Myometrial cell (primary cell): ENCODE measurements around the gene POLR3GL. TPM values are rescaled to one million over a fixed set of nuclear protein-coding genes. Genes with fewer than 3 reads are reported as not detected.

ENCODE experiments used
- total RNA-seq: library from RNA; depleted of rRNA; stranded (reverse); fragments of >200 nt; gene quantifications from 2 replicates; pipeline ENCODE4 v1.2.3, GENCODE V29; 2015

POLR3GL gene
- 25.9 and 33.2 TPM in 2 replicates for total RNA-seq

GRCh38 chr1:145964328-145965118 lies at the start of gene POLR3GL, which contains the start of gene ANKRD34A:
POLR3GL (plus strand) TSS chr1:145964690; CDS start chr1:145974866, 10,176 bp downstream.
ANKRD34A (minus strand) TSS chr1:145964575; CDS start chr1:145961759, 2,816 bp downstream.

GRCh38 chr1:145918144-145918991 lies 46.1 kb upstream of the POLR3GL start, which contains the start of gene PEX11B:
PEX11B (minus strand) TSS chr1:145918717; CDS start chr1:145918688, 29 bp downstream.

GRCh38 chr1:145927063-145927886 lies 37.2 kb upstream of the POLR3GL start, which contains the start of gene RBM8A:
RBM8A (minus strand) TSS chr1:145927484; CDS start chr1:145927426, 58 bp downstream.

GRCh38 chr1:145957443-145958319 lies 6.8 kb upstream of the POLR3GL start, which contains the start of gene LIX1L:
LIX1L (minus strand) TSS chr1:145958017; CDS start chr1:145957927, 90 bp downstream.

GRCh38 chr1:145996433-145997015 lies 32.0 kb downstream of the POLR3GL start, which contains the start of gene TXNIP:
TXNIP (minus strand) TSS chr1:145996579; CDS start chr1:145996266, 313 bp downstream.

GRCh38 chr1:146021622-146022402 lies 57.3 kb downstream of the POLR3GL start, which contains the start of gene HJV:
HJV (minus strand) TSS chr1:146021735; CDS start chr1:146020231, 1,504 bp downstream.

Other genes with a start within 250 kb of the POLR3GL start
- not detected in 2 replicates for gene CD160, start 245.2 kb upstream of the POLR3GL start, total RNA-seq
- gene RNF115, start 140.6 kb upstream of the POLR3GL start, total RNA-seq: 9.5 and 9.7 TPM in 2 replicates
- gene POLR3C, start 140.5 kb upstream of the POLR3GL start, total RNA-seq: 42.5 and 47.0 TPM in 2 replicates
- 7.3 and 10.1 TPM in 2 replicates for gene NUDT17, start 119.1 kb upstream of the POLR3GL start, total RNA-seq
- 32.8 and 34.3 TPM in 2 replicates for gene PIAS3, start 105.6 kb upstream of the POLR3GL start, total RNA-seq
- gene ANKRD35, start 78.8 kb upstream of the POLR3GL start, total RNA-seq: 4.8 and 5.5 TPM in 2 replicates
- gene ITGA10, start 54.6 kb upstream of the POLR3GL start, total RNA-seq: 3.5 and 6.3 TPM in 2 replicates
- 28.0 and 43.2 TPM in 2 replicates for gene PEX11B, start 46.0 kb upstream of the POLR3GL start, total RNA-seq
- 131 and 151 TPM in 2 replicates for gene RBM8A, start 37.2 kb upstream of the POLR3GL start, total RNA-seq
- 25.9 and 34.0 TPM in 2 replicates for gene LIX1L, start 6.7 kb upstream of the POLR3GL start, total RNA-seq
- 1.1 and 6.1 TPM in 2 replicates for gene ANKRD34A, start 115 bp upstream of the POLR3GL start, total RNA-seq
- gene TXNIP, start 31.9 kb downstream of the POLR3GL start, total RNA-seq: 197 and 207 TPM in 2 replicates
- not detected in 2 replicates for gene HJV, start 57.0 kb downstream of the POLR3GL start, total RNA-seq
- gene NBPF10, start 180.1 kb downstream of the POLR3GL start, total RNA-seq: 0.58 and 1.1 TPM in 2 replicates